Activated CD4-positive, alpha-beta T cell treated with anti-CD3 and anti-CD28 coated beads, Interleukin-2, amount 50 U/mL, for 1 hour (primary cell): ENCODE data around the gene HMGB3.
"Not testable (repeated sequence)": the region's sequence is repeated elsewhere in the genome, so short reads cannot be mapped to it uniquely, and the experiment has no call there.

Source experiments
- DNase-seq: peaks from one replicate; pipeline ENCODE4 v3.0.0-alpha.2; 2020

Gene HMGB3

GRCh38 chrX:150982788-150983520 lies at the start of gene HMGB3:
Gene HMGB3 (plus strand): TSS chrX:150983335. CDS start chrX:150985600, 2,265 bp downstream.
- DNase-seq = peak; percentile 69

GRCh38 chrX:150933945-150934350 lies 49.2 kb upstream of the HMGB3 start:
- no peak for DNase-seq

GRCh38 chrX:150934453-150934852 lies 48.7 kb upstream of the HMGB3 start:
- DNase-seq = no peak

- DNase-seq = no peak
These were observed 47.7 kb upstream of the HMGB3 start for GRCh38 chrX:150935467-150935866.

- DNase-seq = no peak
These were observed 46.6 kb upstream of the HMGB3 start for GRCh38 chrX:150936556-150936955.

- DNase-seq = no peak
These were observed 42.2 kb upstream of the HMGB3 start for GRCh38 chrX:150940844-150941495.

- DNase-seq = no peak
These were observed 41.6 kb upstream of the HMGB3 start for GRCh38 chrX:150941580-150941979.

- DNase-seq = no peak
These were observed 40.1 kb upstream of the HMGB3 start for GRCh38 chrX:150942942-150943594.

- DNase-seq = no peak
These were observed 38.9 kb upstream of the HMGB3 start for GRCh38 chrX:150944233-150944632.

- no peak for DNase-seq
These were observed 28.2 kb upstream of the HMGB3 start for GRCh38 chrX:150954951-150955350.

- DNase-seq = no peak
These were observed 27.5 kb upstream of the HMGB3 start for GRCh38 chrX:150955590-150955989.

- DNase-seq = no peak
These were observed 25.0 kb upstream of the HMGB3 start for GRCh38 chrX:150958177-150958576.

GRCh38 chrX:150959557-150959956 lies 23.6 kb upstream of the HMGB3 start:
- DNase-seq = no peak

- no peak for DNase-seq
These were observed 21.5 kb upstream of the HMGB3 start for GRCh38 chrX:150961631-150962030.

- DNase-seq = not testable (repeated sequence)
These were observed 18.7 kb upstream of the HMGB3 start for GRCh38 chrX:150964416-150964815.

- no peak for DNase-seq
These were observed 16.9 kb upstream of the HMGB3 start for GRCh38 chrX:150966235-150966634.

- DNase-seq = no peak
These were observed 16.4 kb upstream of the HMGB3 start for GRCh38 chrX:150966742-150967141.

GRCh38 chrX:150967786-150968185 lies 15.3 kb upstream of the HMGB3 start:
- no peak for DNase-seq

- no peak for DNase-seq
These were observed 14.0 kb upstream of the HMGB3 start for GRCh38 chrX:150968862-150969720.

GRCh38 chrX:150972450-150972849 lies 10.7 kb upstream of the HMGB3 start:
- no peak for DNase-seq

GRCh38 chrX:150975655-150976390 lies 7.3 kb upstream of the HMGB3 start:
- no peak for DNase-seq

- DNase-seq = no peak
These were observed 5.5 kb upstream of the HMGB3 start for GRCh38 chrX:150977411-150978162.
